Osteocyte (in vitro differentiated cells): ENCODE measurements around the gene ADCK2. TPM values are rescaled to one million over a fixed set of nuclear protein-coding genes. Genes with fewer than 3 reads are reported as not detected.

ENCODE experiments used
- DNase-seq: peaks from one replicate; pipeline ENCODE4 v3.0.0; 2021; ENCODE audit warnings: mixed read lengths; ENCODE audit not compliant: unreplicated experiment; ENCODE audit errors: extremely low spot score
- H3K27ac Mint-ChIP-seq: one replicate; pipeline ENCODE4 v1.8.0; 2021; ENCODE audit warnings: mild to moderate bottlenecking, mixed read lengths; ENCODE audit not compliant: unreplicated experiment
- H3K27me3 Mint-ChIP-seq: one replicate; pipeline ENCODE4 v1.8.0; 2021; ENCODE audit warnings: mixed read lengths; ENCODE audit not compliant: unreplicated experiment
- H3K36me3 Mint-ChIP-seq: one replicate; pipeline ENCODE4 v1.8.0; 2021; ENCODE audit warnings: mixed read lengths; ENCODE audit not compliant: unreplicated experiment
- H3K4me1 Mint-ChIP-seq: one replicate; pipeline ENCODE4 v1.8.0; 2021; ENCODE audit warnings: mixed read lengths; ENCODE audit not compliant: unreplicated experiment
- H3K4me3 Mint-ChIP-seq: one replicate; pipeline ENCODE4 v1.8.0; 2021; ENCODE audit warnings: mild to moderate bottlenecking, moderate library complexity, mixed read lengths; ENCODE audit not compliant: unreplicated experiment
- H3K9me3 Mint-ChIP-seq: one replicate; pipeline ENCODE4 v1.8.0; 2021; ENCODE audit warnings: mixed read lengths; ENCODE audit not compliant: unreplicated experiment
- CTCF ChIP-seq: fragments of 200-600 bp; sonication (generic); IDR thresholded peaks from 2 replicates; pipeline ENCODE4 v1.5.0; 2021; ENCODE audit warnings: antibody characterized with exemption, mild to moderate bottlenecking, moderate library complexity
- total RNA-seq: library from RNA; stranded (reverse); gene quantifications from 2 replicates; pipeline ENCODE4 v1.2.1, GENCODE V29; 2021

The ADCK2 gene
- total RNA-seq, 1 donor from 2014 or later, result 25.7 TPM

GRCh38 chr7:140678816-140679130 lies 6.0 kb downstream of the ADCK2 start:
- Mint-ChIP-seq H3K36me3 (peaks cover 29% of the 10 kb centered on the region), H3K27me3 (no peaks in the 10 kb centered on the region), H3K4me3 (no peak overlapping the region), H3K9me3 (no peaks in the 10 kb centered on the region), H3K4me1 (peaks cover 24% of the 10 kb centered on the region), H3K27ac (no peak overlapping the region)
- no peak for TF ChIP-seq CTCF
- DNase-seq, result no peak

DNA sequence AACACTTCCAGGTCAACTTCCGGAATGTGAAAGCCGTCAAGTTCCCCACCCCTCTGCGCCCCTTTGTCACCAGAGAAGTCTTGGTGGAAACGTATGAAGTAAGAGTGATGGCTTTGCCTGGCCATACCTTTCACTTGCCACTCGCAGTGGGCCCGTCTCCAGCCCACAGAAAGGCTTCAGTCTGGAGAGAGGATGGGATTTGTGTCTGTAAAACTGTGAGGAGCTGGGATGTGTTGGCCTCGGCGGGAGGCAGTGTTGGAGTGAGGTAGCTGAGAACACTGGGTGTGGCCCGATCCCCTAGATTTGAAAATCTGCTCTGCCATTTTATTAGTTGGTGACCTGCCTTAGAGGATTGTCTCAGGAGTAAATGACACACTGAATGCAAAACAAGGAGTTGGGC lies 6.4 kb downstream of the ADCK2 start:
- Mint-ChIP-seq H3K4me3 (no peak overlapping the region), H3K27ac (no peak overlapping the region), H3K27me3 (no peaks in the 10 kb centered on the region), H3K36me3 (peaks cover 31% of the 10 kb centered on the region), H3K9me3 (no peaks in the 10 kb centered on the region), H3K4me1 (peaks cover 20% of the 10 kb centered on the region)
- no peak for DNase-seq
- TF ChIP-seq CTCF, result no peak

- DNase-seq, result no peak
- no peak for TF ChIP-seq CTCF
- no peaks in the 10 kb centered on the region for H3K27me3 Mint-ChIP-seq
- peaks cover 37% of the 10 kb centered on the region for H3K36me3 Mint-ChIP-seq
- H3K27ac Mint-ChIP-seq, result no peak overlapping the region
- no peaks in the 10 kb centered on the region for H3K9me3 Mint-ChIP-seq
- H3K4me3 Mint-ChIP-seq, result no peak overlapping the region
- peaks cover 5% of the 10 kb centered on the region for H3K4me1 Mint-ChIP-seq
Measured at GRCh38 chr7:140680886-140681285, 8.1 kb downstream of the ADCK2 start.

GRCh38 chr7:140681766-140682165 lies 9.0 kb downstream of the ADCK2 start:
- Mint-ChIP-seq H3K27me3 (no peaks in the 10 kb centered on the region), H3K27ac (no peak overlapping the region), H3K9me3 (no peaks in the 10 kb centered on the region), H3K36me3 (peaks cover 37% of the 10 kb centered on the region), H3K4me1 (peaks cover 5% of the 10 kb centered on the region), H3K4me3 (no peak overlapping the region)
- DNase-seq, result no peak
- TF ChIP-seq CTCF, result no peak

GRCh38 chr7:140683657-140684056 lies 10.9 kb downstream of the ADCK2 start:
- no peak overlapping the region for H3K27ac Mint-ChIP-seq
- H3K27me3 Mint-ChIP-seq, result no peaks in the 10 kb centered on the region
- H3K9me3 Mint-ChIP-seq, result no peaks in the 10 kb centered on the region
- peak; percentile 46 for DNase-seq
- TF ChIP-seq CTCF, result no peak
- no peak overlapping the region for H3K4me3 Mint-ChIP-seq
- H3K4me1 Mint-ChIP-seq, result peaks cover 5% of the 10 kb centered on the region
- peaks cover 29% of the 10 kb centered on the region for H3K36me3 Mint-ChIP-seq
